HL-60 (cell line): ENCODE results near the gene PYHIN1.

Experiments
- CTCF ChIP-seq: IDR thresholded peaks from one replicate; pipeline ENCODE4 v1.5.1; 2011; ENCODE audit warnings: low read length, control low read depth, inconsistent platforms; ENCODE audit not compliant: insufficient read depth
- POLR2AphosphoS5 ChIP-seq: IDR thresholded peaks from 2 replicates; pipeline ENCODE4 v1.6.1; 2012; ENCODE audit warnings: low read depth
- REST ChIP-seq: IDR thresholded peaks from 2 replicates; pipeline ENCODE4 v1.6.1; 2012; ENCODE audit warnings: low read depth; ENCODE audit not compliant: insufficient replicate concordance
- SPI1 ChIP-seq: IDR thresholded peaks from 2 replicates; pipeline ENCODE4 v1.6.1; 2012; ENCODE audit warnings: low read depth, mild to moderate bottlenecking, borderline replicate concordance

GRCh38 chr1:158969166-158969565, 37.8 kb downstream of the PYHIN1 start:
- TF ChIP-seq CTCF (no peak), POLR2AphosphoS5 (no peak), REST (no peak), SPI1 (no peak)
